PFSK-1 (cell line): ENCODE results near the gene AP3S1. TPM values are rescaled to one million over a fixed set of nuclear protein-coding genes. Genes with fewer than 3 reads are reported as not detected.

Source experiments
- FOXP2 ChIP-seq: optimal IDR thresholded peaks from 2 replicates; pipeline ENCODE3; 2011; ENCODE audit warnings: borderline replicate concordance, control low read depth, inconsistent platforms; ENCODE audit not compliant: insufficient read depth; ENCODE audit errors: extremely low read length, extremely low read depth
- POLR2AphosphoS5 ChIP-seq: IDR thresholded peaks from 2 replicates; pipeline ENCODE4 v1.6.1; 2012; ENCODE audit warnings: low read depth, mild to moderate bottlenecking, control low read depth, low read length, moderate library complexity
- SIN3A ChIP-seq: IDR thresholded peaks from 2 replicates; pipeline ENCODE4 v1.6.1; 2012; ENCODE audit warnings: mild to moderate bottlenecking, low read length, moderate library complexity, borderline replicate concordance; ENCODE audit not compliant: insufficient read depth
- TAF1 ChIP-seq: IDR thresholded peaks from 2 replicates; pipeline ENCODE4 v1.6.1; 2012; ENCODE audit warnings: low read length, control low read depth, borderline replicate concordance; ENCODE audit not compliant: insufficient read depth
- polyA plus RNA-seq: library from polyadenylated mRNA; unstranded; fragments of >200 nt; gene quantifications from one replicate; pipeline ENCODE4 v1.2.1, GENCODE V29; 2012; ENCODE audit warnings: low read depth, missing spikeins; ENCODE audit not compliant: insufficient read length
- TF ChIP-seq, protein P1 (sequence below), 2 experiments: IDR thresholded peaks; 2 replicates each; pipeline versions ENCODE4 v1.6.1 to v1.8.0; 2011 to 2012; ENCODE audit warnings: low read depth in 2 of 2, low read length in 2 of 2, control low read depth in 1 of 2, inconsistent platforms in 1 of 2, mild to moderate bottlenecking in 1 of 2, moderate library complexity in 1 of 2; ENCODE audit not compliant: insufficient read depth in 1 of 2

Gene AP3S1
- polyA plus RNA-seq, result 28.0 TPM

DNA sequence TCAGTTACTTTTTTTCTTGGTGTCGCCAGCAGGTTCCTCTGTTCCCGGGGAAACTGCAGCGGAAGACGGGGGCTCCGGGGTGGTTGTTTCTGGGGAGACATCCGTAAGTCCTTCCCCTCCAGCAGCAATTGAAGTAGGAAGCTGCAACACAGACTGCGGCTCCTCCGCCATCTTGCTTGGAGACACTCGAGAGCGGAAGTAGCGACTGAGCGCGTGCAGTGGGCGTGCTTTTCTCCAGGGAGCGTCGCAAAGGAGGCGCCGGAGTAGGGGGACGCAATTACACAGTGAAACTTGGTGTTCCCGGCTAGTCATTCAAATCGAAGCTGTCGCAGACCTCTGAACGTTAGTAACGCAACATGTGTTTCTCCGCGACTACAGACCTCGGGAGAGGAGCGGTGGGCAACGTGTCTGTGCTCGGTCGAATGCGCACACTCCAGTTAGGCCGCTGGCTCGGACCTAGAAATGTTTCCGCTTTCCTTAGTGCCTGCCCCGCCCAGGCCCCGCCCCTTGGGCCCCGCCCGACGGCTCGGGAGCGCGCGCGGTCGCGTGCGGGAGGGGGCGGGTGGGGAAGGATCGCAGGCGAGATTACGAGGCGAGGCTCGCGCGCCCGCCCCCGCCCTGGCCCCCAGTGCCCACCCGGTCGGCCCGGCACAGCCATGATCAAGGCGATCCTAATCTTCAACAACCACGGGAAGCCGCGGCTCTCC is at the start of gene AP3S1, which contains the start of gene ATG12:
AP3S1 (plus strand) TSS at position 554 of the 707 bp plus-strand sequence; CDS start at position 657, 103 bp downstream.
ATG12 (minus strand) TSS at position 184 of the 707 bp plus-strand sequence; CDS start at position 171, 13 bp downstream.
- TF ChIP-seq, protein P1, sequence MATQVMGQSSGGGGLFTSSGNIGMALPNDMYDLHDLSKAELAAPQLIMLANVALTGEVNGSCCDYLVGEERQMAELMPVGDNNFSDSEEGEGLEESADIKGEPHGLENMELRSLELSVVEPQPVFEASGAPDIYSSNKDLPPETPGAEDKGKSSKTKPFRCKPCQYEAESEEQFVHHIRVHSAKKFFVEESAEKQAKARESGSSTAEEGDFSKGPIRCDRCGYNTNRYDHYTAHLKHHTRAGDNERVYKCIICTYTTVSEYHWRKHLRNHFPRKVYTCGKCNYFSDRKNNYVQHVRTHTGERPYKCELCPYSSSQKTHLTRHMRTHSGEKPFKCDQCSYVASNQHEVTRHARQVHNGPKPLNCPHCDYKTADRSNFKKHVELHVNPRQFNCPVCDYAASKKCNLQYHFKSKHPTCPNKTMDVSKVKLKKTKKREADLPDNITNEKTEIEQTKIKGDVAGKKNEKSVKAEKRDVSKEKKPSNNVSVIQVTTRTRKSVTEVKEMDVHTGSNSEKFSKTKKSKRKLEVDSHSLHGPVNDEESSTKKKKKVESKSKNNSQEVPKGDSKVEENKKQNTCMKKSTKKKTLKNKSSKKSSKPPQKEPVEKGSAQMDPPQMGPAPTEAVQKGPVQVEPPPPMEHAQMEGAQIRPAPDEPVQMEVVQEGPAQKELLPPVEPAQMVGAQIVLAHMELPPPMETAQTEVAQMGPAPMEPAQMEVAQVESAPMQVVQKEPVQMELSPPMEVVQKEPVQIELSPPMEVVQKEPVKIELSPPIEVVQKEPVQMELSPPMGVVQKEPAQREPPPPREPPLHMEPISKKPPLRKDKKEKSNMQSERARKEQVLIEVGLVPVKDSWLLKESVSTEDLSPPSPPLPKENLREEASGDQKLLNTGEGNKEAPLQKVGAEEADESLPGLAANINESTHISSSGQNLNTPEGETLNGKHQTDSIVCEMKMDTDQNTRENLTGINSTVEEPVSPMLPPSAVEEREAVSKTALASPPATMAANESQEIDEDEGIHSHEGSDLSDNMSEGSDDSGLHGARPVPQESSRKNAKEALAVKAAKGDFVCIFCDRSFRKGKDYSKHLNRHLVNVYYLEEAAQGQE (IDR thresholded peaks at IDR 0.05; ENCODE audit: insufficient read depth in 1 of 2, low read depth in 2 of 2, low read length in 2 of 2), result peak; percentile 53 to 55; a peak in 1 of 4 replicates
- TF ChIP-seq TAF1 (peak; percentile 98), FOXP2 (peak; percentile 9), SIN3A (peak; percentile 91; the same call in 1 of the 2 replicates), POLR2AphosphoS5 (peak; percentile 58; the same call in 1 of the 2 replicates)

DNA sequence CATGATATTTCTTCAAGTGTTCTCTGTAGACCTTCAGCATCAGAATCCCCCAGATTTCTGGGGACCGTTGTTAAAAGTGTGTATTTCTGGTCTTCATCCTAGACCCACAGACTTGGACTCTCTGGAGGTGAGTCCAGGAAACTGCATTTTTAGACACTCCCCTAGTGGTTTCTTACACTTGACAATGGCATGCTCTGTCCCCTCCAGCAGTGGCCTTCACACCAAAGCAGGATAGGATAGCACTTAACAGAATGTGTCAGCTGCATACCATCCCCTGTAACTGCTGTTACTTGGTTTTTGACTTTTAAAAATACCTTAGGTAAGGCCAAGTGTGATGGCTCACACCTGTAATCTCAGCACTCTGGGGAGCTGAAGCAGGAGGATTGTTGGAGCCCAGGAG is 46.0 kb upstream of the AP3S1 start:
- TF ChIP-seq SIN3A (no peak), TAF1 (no peak), FOXP2 (no peak), POLR2AphosphoS5 (no peak)
- TF ChIP-seq, protein P1 (IDR thresholded peaks at IDR 0.05; ENCODE audit: insufficient read depth in 1 of 2, low read depth in 2 of 2, low read length in 2 of 2), result no peak

DNA sequence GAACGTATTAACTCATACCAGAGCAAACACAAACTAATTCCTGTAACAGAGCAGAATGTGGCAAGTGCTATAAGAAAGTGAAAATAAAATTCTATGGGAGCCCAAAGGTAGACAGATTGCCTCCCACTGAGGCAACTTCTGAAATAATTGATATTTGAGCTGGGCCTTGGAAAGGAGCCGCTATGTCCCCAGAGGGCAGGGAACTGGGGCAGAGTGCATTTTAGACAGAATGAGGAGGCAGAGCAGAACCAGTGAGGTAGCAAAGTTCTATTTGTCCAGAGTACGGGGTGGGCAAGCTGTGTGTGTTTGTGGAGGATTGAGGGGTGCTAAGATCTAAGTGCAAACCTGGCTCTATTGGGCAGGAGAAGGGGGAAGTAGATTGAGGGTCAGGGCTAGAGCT is 45.1 kb upstream of the AP3S1 start:
- no peak for TF ChIP-seq SIN3A
- TF ChIP-seq FOXP2, result no peak
- TF ChIP-seq TAF1, result no peak
- TF ChIP-seq POLR2AphosphoS5, result no peak
- TF ChIP-seq, protein P1 (IDR thresholded peaks at IDR 0.05; ENCODE audit: insufficient read depth in 1 of 2, low read depth in 2 of 2, low read length in 2 of 2), result no peak

DNA sequence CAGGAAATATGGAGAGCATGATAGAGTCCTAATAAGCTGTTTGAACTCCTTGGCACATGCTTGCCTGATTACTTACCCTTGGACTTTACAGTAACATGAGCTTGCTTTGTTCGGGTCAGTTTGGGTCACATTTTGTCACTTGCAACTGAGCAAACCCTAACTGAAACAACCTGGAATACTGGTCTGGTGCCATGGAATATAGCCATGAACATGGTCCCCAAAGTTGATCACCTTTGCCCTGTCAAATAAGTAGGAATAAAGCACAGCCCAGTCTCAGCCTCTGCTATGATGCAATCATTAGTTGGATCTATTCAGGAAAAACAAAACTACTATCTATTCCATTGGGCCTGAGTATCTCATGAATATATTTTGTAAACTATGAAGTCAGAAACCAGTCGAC is 43.5 kb upstream of the AP3S1 start:
- TF ChIP-seq FOXP2, result no peak
- no peak for TF ChIP-seq POLR2AphosphoS5
- no peak for TF ChIP-seq TAF1

DNA sequence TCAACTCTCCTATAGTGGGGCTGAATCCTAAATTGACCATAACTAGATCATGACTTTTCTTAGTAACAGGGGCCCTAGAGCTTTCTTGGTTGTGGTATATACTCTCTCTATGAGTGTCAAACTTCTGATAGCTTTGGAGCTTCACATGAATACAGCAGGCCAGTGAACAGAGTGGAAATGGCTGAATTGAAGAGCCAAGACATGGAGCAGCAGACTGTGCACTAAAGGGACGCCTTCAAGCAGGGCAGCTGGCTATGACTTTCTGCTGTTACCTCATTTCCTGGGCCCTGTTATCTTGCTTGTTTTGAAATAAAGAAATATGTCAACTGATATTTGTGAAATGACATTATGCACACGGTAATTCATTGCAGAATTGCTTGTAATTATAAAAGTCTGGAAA is 41.6 kb upstream of the AP3S1 start:
- TF ChIP-seq POLR2AphosphoS5 (no peak), FOXP2 (no peak), SIN3A (no peak), TAF1 (no peak)
- TF ChIP-seq, protein P1 (IDR thresholded peaks at IDR 0.05; ENCODE audit: insufficient read depth in 1 of 2, low read depth in 2 of 2, low read length in 2 of 2), result no peak
